ENCODE results near the gene NFASC.

NFASC gene

DNA sequence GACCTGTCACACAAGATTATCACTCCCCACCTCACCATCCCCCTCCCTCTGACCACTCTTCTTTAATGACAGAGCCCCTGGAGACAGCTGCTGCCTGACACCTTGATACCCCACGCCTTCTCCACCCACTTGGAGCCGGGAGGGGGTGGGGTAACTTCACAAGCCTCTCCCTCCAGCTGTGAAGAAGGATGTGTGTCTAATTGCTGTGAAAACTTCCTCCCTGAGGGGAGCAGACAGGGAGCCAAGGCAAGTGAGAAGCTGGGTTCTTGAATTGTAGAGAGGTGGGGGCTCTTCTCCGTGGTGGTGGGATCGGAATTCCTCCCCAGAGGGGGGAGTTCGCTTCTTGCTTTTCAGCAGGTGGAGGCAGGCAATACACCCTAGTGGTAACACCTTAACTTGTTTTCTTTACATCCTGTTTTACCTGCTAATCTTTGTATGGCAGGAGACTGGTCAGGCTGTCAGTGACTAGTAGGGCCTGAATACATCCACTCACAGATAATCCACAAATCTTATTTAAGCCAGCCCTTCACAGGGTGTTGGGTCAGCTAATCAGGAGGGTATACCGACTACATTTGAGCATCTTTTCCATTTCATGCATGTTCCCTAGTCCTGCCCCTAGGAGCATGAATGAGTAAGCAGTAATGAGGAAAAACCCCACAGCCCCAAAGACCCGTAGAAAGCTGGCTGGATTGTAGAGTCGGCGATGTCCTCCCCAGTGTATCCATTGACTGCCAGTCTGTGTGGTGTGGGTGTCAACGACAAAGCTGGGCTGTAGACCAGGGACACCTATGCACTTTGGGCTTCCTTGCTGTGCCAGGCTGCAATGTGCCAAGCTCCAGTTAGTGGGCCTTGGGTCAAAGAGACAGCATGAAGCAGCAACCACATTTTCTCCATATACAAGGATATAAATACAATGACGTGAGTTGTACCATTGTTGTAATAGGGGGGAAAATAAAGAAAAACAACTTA, 57.3 kb downstream of the NFASC start (continued):
- TF ChIP-seq, protein P1, sequence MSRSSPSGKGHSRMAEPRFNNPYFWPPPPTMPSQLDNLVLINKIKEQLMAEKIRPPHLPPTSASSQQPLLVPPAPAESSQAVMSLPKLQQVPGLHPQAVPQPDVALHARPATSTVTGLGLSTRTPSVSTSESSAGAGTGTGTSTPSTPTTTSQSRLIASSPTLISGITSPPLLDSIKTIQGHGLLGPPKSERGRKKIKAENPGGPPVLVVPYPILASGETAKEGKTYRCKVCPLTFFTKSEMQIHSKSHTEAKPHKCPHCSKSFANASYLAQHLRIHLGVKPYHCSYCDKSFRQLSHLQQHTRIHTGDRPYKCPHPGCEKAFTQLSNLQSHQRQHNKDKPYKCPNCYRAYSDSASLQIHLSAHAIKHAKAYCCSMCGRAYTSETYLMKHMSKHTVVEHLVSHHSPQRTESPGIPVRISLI (tag by site-specific recombination; IDR thresholded peaks at IDR 0.05): no peak
- TF ChIP-seq, protein P2, sequence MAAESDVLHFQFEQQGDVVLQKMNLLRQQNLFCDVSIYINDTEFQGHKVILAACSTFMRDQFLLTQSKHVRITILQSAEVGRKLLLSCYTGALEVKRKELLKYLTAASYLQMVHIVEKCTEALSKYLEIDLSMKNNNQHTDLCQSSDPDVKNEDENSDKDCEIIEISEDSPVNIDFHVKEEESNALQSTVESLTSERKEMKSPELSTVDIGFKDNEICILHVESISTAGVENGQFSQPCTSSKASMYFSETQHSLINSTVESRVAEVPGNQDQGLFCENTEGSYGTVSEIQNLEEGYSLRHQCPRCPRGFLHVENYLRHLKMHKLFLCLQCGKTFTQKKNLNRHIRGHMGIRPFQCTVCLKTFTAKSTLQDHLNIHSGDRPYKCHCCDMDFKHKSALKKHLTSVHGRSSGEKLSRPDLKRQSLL (tag by site-specific recombination; IDR thresholded peaks at IDR 0.05): no peak
- TF ChIP-seq EGR2 (tag by site-specific recombination; IDR thresholded peaks at IDR 0.05; ENCODE audit: low read depth) (peak; percentile 91), ZNF239 (tag by site-specific recombination; IDR thresholded peaks at IDR 0.05) (no peak), GLIS2 (tag by site-specific recombination; IDR thresholded peaks at IDR 0.05) (no peak), ZNF19 (tag by site-specific recombination; IDR thresholded peaks at IDR 0.05; ENCODE audit: low read depth) (no peak), ZNF792 (tag by site-specific recombination; IDR thresholded peaks at IDR 0.05) (no peak), ZNF660 (tag by site-specific recombination; IDR thresholded peaks at IDR 0.05) (no peak), ZIC2 (tag by site-specific recombination; IDR thresholded peaks at IDR 0.05) (peak; percentile 85), ZNF521 (tag by site-specific recombination; IDR thresholded peaks at IDR 0.05) (no peak), ZFHX2 (tag by site-specific recombination; conservative IDR thresholded peaks at IDR 0.05) (peak; percentile 83), ZNF548 (tag by site-specific recombination; IDR thresholded peaks at IDR 0.05) (no peak), MZF1 (tag by site-specific recombination; IDR thresholded peaks at IDR 0.05; ENCODE audit: borderline replicate concordance) (no peak), ZNF202 (tag by site-specific recombination; IDR thresholded peaks at IDR 0.05; ENCODE audit: borderline replicate concordance) (no peak)
- TF ChIP-seq, protein P3, sequence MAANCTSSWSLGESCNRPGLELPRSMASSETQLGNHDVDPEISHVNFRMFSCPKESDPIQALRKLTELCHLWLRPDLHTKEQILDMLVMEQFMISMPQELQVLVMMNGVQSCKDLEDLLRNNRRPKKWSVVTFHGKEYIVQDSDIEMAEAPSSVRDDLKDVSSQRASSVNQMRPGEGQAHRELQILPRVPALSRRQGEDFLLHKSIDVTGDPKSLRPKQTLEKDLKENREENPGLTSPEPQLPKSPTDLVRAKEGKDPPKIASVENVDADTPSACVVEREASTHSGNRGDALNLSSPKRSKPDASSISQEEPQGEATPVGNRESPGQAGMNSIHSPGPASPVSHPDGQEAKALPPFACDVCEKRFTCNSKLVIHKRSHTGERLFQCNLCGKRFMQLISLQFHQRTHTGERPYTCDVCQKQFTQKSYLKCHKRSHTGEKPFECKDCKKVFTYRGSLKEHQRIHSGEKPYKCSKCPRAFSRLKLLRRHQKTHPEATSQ (tag by site-specific recombination; IDR thresholded peaks at IDR 0.05): no peak
- TF ChIP-seq, protein P4, sequence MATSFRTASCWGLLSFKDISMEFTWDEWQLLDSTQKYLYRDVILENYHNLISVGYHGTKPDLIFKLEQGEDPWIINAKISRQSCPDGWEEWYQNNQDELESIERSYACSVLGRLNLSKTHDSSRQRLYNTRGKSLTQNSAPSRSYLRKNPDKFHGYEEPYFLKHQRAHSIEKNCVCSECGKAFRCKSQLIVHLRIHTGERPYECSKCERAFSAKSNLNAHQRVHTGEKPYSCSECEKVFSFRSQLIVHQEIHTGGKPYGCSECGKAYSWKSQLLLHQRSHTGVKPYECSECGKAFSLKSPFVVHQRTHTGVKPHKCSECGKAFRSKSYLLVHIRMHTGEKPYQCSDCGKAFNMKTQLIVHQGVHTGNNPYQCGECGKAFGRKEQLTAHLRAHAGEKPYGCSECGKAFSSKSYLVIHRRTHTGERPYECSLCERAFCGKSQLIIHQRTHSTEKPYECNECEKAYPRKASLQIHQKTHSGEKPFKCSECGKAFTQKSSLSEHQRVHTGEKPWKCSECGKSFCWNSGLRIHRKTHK (tag by site-specific recombination; IDR thresholded peaks at IDR 0.05): no peak
- TF ChIP-seq, protein P5, sequence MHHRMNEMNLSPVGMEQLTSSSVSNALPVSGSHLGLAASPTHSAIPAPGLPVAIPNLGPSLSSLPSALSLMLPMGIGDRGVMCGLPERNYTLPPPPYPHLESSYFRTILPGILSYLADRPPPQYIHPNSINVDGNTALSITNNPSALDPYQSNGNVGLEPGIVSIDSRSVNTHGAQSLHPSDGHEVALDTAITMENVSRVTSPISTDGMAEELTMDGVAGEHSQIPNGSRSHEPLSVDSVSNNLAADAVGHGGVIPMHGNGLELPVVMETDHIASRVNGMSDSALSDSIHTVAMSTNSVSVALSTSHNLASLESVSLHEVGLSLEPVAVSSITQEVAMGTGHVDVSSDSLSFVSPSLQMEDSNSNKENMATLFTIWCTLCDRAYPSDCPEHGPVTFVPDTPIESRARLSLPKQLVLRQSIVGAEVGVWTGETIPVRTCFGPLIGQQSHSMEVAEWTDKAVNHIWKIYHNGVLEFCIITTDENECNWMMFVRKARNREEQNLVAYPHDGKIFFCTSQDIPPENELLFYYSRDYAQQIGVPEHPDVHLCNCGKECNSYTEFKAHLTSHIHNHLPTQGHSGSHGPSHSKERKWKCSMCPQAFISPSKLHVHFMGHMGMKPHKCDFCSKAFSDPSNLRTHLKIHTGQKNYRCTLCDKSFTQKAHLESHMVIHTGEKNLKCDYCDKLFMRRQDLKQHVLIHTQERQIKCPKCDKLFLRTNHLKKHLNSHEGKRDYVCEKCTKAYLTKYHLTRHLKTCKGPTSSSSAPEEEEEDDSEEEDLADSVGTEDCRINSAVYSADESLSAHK (tag by site-specific recombination; IDR thresholded peaks at IDR 0.05): no peak
- TF ChIP-seq, protein P6, sequence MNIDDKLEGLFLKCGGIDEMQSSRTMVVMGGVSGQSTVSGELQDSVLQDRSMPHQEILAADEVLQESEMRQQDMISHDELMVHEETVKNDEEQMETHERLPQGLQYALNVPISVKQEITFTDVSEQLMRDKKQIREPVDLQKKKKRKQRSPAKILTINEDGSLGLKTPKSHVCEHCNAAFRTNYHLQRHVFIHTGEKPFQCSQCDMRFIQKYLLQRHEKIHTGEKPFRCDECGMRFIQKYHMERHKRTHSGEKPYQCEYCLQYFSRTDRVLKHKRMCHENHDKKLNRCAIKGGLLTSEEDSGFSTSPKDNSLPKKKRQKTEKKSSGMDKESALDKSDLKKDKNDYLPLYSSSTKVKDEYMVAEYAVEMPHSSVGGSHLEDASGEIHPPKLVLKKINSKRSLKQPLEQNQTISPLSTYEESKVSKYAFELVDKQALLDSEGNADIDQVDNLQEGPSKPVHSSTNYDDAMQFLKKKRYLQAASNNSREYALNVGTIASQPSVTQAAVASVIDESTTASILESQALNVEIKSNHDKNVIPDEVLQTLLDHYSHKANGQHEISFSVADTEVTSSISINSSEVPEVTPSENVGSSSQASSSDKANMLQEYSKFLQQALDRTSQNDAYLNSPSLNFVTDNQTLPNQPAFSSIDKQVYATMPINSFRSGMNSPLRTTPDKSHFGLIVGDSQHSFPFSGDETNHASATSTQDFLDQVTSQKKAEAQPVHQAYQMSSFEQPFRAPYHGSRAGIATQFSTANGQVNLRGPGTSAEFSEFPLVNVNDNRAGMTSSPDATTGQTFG (tag by site-specific recombination; IDR thresholded peaks at IDR 0.05; ENCODE audit: borderline replicate concordance): no peak
- TF ChIP-seq, protein P7, sequence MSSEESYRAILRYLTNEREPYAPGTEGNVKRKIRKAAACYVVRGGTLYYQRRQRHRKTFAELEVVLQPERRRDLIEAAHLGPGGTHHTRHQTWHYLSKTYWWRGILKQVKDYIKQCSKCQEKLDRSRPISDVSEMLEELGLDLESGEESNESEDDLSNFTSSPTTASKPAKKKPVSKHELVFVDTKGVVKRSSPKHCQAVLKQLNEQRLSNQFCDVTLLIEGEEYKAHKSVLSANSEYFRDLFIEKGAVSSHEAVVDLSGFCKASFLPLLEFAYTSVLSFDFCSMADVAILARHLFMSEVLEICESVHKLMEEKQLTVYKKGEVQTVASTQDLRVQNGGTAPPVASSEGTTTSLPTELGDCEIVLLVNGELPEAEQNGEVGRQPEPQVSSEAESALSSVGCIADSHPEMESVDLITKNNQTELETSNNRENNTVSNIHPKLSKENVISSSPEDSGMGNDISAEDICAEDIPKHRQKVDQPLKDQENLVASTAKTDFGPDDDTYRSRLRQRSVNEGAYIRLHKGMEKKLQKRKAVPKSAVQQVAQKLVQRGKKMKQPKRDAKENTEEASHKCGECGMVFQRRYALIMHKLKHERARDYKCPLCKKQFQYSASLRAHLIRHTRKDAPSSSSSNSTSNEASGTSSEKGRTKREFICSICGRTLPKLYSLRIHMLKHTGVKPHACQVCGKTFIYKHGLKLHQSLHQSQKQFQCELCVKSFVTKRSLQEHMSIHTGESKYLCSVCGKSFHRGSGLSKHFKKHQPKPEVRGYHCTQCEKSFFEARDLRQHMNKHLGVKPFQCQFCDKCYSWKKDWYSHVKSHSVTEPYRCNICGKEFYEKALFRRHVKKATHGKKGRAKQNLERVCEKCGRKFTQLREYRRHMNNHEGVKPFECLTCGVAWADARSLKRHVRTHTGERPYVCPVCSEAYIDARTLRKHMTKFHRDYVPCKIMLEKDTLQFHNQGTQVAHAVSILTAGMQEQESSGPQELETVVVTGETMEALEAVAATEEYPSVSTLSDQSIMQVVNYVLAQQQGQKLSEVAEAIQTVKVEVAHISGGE (tag by site-specific recombination; conservative IDR thresholded peaks at IDR 0.05; ENCODE audit: low read depth): no peak
